Smooth muscle cell (in vitro differentiated cells): Measurements from ENCODE around the gene RIPOR2. TPM values are rescaled to one million over a fixed set of nuclear protein-coding genes. Genes with fewer than 3 reads are reported as not detected.

Experiments used
- DNase-seq: peaks from one replicate; lab custom pipeline; 2025; ENCODE audit not compliant: unreplicated experiment; lab: John Stamatoyannopoulos, UW
- H2AFZ ChIP-seq: fragments of 200-600 bp; sonication (generic); 2 replicates; pipeline ENCODE4 v1.6.0; 2016; ENCODE audit warnings: antibody characterized with exemption, low read depth, mild to moderate bottlenecking
- H3F3A ChIP-seq: fragments of 200-600 bp; sonication (generic); 2 replicates; pipeline ENCODE4 v1.6.0; 2017; ENCODE audit warnings: antibody characterized with exemption, low read depth
- H3K27ac ChIP-seq: fragments of 200-600 bp; sonication (generic); 2 replicates; pipeline ENCODE4 v1.5.1; 2016; ENCODE audit warnings: low read depth, mild to moderate bottlenecking
- H3K27me3 ChIP-seq: fragments of 200-600 bp; sonication (generic); 2 replicates; pipeline ENCODE4 v1.6.1; 2016; ENCODE audit warnings: low read depth, mild to moderate bottlenecking
- H3K36me3 ChIP-seq: fragments of 200-600 bp; sonication (generic); 2 replicates; pipeline ENCODE4 v1.5.1; 2016; ENCODE audit warnings: low read depth
- H3K4me1 ChIP-seq: fragments of 200-600 bp; sonication (generic); 2 replicates; pipeline ENCODE4 v1.5.1; 2016; ENCODE audit warnings: low read depth
- H3K4me2 ChIP-seq: fragments of 200-600 bp; sonication (generic); 2 replicates; pipeline ENCODE4 v1.6.0; 2016; ENCODE audit warnings: mild to moderate bottlenecking
- H3K4me3 ChIP-seq: fragments of 200-600 bp; sonication (generic); 2 replicates; pipeline ENCODE4 v1.5.1; 2016; ENCODE audit warnings: mild to moderate bottlenecking
- H3K79me2 ChIP-seq: fragments of 200-600 bp; sonication (generic); 2 replicates; pipeline ENCODE4 v1.6.0; 2016; ENCODE audit warnings: low read depth, mild to moderate bottlenecking
- H3K9ac ChIP-seq: fragments of 200-600 bp; sonication (generic); 2 replicates; pipeline ENCODE4 v1.6.0; 2016; ENCODE audit warnings: low read depth
- H3K9me3 ChIP-seq: fragments of 200-600 bp; sonication (generic); replicated peaks from 2 replicates; pipeline ENCODE4 v1.5.1; 2016; ENCODE audit warnings: low read depth
- H4K20me1 ChIP-seq: fragments of 200-600 bp; sonication (generic); 2 replicates; pipeline ENCODE4 v1.6.0; 2016; ENCODE audit warnings: low read depth
- WGBS: methylation state at CpG from one replicate; pipeline ENCODE4 v1.1.7; 2016; ENCODE audit warnings: low lambda C conversion rate; 5-methylcytosine and 5-hydroxymethylcytosine counted together
- polyA plus RNA-seq: library from polyadenylated mRNA; unstranded; fragments of >200 nt; fragmentation: Nextera tagmentation; extraction: Ambion mirVana; gene quantifications from 2 replicates; pipeline ENCODE4 v1.2.1, GENCODE V29; 2016
- total RNA-seq: library from RNA; depleted of rRNA; stranded (reverse); fragments of >200 nt; gene quantifications from 2 replicates; pipeline ENCODE4 v1.2.3, GENCODE V29; 2014
- TF ChIP-seq, protein P1 (sequence below): fragments of 200-600 bp; sonication (generic); IDR thresholded peaks from 2 replicates; pipeline ENCODE4 v1.5.1; 2017; ENCODE audit warnings: borderline replicate concordance, mild to moderate bottlenecking, antibody characterized with exemption; ENCODE audit not compliant: insufficient read depth, poor library complexity, severe bottlenecking

Gene RIPOR2
- total and polyA plus RNA-seq, 2 experiments from 2014 or later = 2.3 to 5.6 TPM

DNA sequence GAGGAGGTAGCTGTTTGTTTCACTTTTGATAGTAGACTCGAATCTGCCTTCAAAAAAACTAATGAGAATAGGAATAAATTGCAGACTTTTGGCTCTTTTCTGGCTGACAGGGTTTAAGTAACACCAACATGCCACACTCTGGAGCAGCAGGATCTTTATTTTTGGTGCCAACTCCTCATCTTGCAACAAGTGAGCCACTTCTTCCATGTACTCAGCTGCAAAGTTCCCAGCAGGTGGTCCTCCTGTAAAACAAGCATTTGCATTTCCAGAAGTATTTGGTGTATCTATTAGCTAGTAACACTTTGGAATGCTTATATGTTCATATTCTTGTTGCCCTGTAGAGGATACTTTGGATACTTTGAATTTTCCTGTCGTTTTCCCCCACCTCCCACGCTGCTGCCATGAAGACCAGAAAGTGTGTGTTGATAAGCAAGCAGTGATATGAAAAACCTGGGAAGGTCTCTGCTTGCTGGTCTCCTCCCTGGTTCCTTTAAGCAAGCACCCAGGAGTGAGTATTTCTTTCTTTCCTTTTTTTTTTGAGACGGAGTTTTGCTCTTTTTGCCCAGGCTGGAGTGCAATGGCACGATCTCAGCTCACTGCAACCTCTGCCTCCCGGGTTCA is 138.1 kb downstream of the RIPOR2 start:
- no peaks in the 10 kb centered on the region for H3K79me2 ChIP-seq
- no peaks in the 10 kb centered on the region for H3K4me1 ChIP-seq
- no peak overlapping the region for H3K4me3 ChIP-seq
- no peak overlapping the region for H3K4me2 ChIP-seq
- no peaks in the 10 kb centered on the region for H4K20me1 ChIP-seq
- TF ChIP-seq, protein P1, sequence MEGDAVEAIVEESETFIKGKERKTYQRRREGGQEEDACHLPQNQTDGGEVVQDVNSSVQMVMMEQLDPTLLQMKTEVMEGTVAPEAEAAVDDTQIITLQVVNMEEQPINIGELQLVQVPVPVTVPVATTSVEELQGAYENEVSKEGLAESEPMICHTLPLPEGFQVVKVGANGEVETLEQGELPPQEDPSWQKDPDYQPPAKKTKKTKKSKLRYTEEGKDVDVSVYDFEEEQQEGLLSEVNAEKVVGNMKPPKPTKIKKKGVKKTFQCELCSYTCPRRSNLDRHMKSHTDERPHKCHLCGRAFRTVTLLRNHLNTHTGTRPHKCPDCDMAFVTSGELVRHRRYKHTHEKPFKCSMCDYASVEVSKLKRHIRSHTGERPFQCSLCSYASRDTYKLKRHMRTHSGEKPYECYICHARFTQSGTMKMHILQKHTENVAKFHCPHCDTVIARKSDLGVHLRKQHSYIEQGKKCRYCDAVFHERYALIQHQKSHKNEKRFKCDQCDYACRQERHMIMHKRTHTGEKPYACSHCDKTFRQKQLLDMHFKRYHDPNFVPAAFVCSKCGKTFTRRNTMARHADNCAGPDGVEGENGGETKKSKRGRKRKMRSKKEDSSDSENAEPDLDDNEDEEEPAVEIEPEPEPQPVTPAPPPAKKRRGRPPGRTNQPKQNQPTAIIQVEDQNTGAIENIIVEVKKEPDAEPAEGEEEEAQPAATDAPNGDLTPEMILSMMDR = no peak
- no peaks in the 10 kb centered on the region for H3K27me3 ChIP-seq
- H3F3A ChIP-seq = no peaks in the 10 kb centered on the region
- H3K27ac ChIP-seq = no peak overlapping the region
- 90% methylated on average over 6 of the region's 6 CpGs for WGBS
- H2AFZ ChIP-seq = no peak overlapping the region
- H3K36me3 ChIP-seq = no peaks in the 10 kb centered on the region
- H3K9ac ChIP-seq = no peak overlapping the region
- no peak for DNase-seq
- H3K9me3 ChIP-seq = no peaks in the 10 kb centered on the region

DNA sequence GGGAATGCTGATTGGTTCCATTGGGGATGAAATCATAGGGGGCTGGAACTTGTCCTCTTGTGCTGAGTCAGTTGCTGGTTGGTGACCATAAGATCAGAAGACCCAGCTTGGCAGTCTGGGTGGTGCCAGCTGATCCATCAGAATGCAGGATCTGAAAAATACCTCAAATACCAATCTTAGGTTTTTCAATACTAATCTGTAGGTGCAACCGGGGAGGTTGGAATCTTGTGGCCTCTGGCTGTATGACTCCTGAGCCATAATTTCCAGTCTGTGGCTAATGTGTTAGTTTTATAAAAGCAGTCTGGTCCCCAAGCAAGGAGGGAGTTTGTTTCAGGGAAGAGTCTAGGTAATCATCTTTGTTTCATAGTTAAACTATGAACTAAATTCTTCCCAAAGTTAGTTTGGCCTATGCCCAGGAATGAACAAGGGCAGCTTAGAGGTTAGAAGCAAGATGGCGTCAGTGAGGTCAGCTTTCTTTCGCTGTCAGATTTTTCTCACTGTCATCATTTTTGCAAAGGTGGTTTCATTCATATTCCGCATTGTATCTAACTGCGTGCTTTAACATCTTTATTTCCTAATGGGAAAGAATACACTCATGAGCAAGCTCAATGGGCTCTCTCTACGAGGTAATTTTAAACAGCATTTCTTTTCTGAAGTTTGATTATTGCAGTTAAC is 139.0 kb downstream of the RIPOR2 start:
- Histone ChIP-seq H3F3A (no peaks in the 10 kb centered on the region), H3K4me3 (no peak overlapping the region), H3K27me3 (no peaks in the 10 kb centered on the region), H3K9ac (no peak overlapping the region), H3K4me2 (no peak overlapping the region), H4K20me1 (no peaks in the 10 kb centered on the region), H2AFZ (no peak overlapping the region), H3K9me3 (no peaks in the 10 kb centered on the region), H3K27ac (no peak overlapping the region), H3K79me2 (no peaks in the 10 kb centered on the region), H3K36me3 (no peaks in the 10 kb centered on the region), H3K4me1 (no peaks in the 10 kb centered on the region)
- TF ChIP-seq, protein P1 = no peak
- no peak for DNase-seq
- 91% methylated on average over 6 of the region's 6 CpGs for WGBS

DNA sequence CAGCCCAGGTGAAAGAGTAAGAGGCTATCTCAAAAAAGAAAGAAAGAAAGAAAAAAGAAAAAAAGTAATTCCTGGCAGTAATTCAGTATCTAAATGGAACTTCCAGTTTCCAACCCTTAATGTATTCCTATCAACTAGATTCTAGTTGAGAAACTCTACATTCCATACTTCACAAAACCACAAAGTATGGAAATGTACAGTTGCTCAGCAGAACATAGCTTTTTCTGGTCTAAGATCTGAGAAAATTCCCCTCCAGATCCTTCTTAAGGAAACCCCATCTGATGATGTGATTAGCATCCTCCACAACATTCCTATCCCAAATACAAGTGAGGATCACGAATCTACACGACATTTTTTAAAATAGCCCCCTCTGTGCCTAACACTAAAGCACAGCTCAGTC is 140.7 kb downstream of the RIPOR2 start:
- TF ChIP-seq, protein P1 = no peak
- Histone ChIP-seq H4K20me1 (no peaks in the 10 kb centered on the region), H3K27me3 (no peaks in the 10 kb centered on the region), H3K4me2 (no peak overlapping the region), H3K4me1 (no peaks in the 10 kb centered on the region), H2AFZ (no peak overlapping the region), H3K27ac (no peak overlapping the region), H3F3A (no peaks in the 10 kb centered on the region), H3K9ac (no peak overlapping the region), H3K36me3 (no peaks in the 10 kb centered on the region), H3K4me3 (no peak overlapping the region), H3K79me2 (no peaks in the 10 kb centered on the region), H3K9me3 (no peaks in the 10 kb centered on the region)
- no peak for DNase-seq
- 64% methylated on average over 2 of the region's 2 CpGs for whole genome bisulfite sequencing
